Fibroblast of peridontal ligament (primary cell): ENCODE data around the gene PHF21B.

ENCODE experiments used
- DNase-seq: peaks from one replicate; pipeline ENCODE4 v3.0.0-alpha.2; 2010; ENCODE audit errors: extremely low read depth

PHF21B gene

DNA sequence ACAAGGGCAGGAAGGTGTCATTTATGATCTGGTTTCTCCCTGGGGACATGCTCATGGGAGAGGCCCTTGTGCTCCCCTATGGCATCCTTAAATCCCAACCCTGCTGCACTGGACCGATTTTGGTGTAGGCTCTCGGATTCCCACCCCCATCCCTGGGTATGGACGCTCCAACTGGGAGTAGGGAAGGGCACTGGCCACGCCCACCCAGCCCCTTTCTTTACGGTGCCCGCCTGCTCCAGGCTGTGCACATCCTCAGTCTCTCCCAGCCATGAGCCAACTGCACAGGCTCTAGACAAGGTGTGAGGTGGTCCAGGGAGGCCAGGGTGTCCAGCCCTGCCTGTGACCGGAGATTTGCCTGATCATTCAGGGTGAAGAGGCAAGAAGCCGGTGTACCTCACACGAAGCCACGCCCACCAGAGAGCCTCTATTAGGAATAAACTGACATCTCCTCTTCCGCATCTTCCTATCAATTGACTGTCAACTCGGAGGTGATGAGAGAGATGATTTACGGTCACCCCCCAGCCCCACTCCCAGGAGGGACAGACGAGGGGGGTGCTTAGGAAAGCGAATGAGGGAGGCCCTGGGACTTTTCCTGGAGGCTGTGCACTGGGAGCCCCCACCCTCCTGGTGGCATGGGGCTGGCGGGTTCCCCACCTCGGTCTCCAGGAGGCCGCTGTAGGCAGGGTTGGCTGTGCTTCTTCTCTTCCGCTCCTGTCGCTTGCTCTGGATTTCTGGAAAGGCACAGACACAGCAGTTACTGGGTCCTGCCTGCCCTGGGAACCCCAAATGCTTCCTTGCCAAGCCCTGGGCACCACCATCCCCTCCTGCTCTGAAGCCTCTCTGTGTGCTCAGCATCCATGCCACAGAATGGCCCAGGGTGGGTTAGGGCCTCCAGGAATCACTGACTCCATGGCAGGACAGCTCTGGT lies 116.7 kb downstream of the PHF21B start:
- DNase-seq, result no peak

DNA sequence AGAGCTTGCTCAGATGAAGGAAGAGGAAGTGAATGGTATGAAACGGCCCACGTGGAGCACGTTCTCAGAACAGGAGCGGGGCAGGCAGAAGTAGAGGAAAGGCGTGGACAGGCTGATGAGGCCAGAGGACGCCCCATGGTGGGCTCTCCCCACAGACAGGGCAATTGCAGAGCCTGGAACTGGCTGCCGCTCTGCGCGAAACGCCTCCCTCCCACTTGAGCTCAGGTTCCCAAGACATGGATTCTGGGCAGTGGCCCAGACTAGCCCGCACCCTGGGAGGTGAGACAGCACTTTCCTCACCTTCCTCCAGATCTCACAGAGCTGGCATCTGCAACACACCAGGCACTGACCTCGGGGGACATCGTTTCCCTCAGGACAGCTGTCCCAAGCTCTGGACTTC lies 117.6 kb downstream of the PHF21B start:
- DNase-seq, result no peak

DNA sequence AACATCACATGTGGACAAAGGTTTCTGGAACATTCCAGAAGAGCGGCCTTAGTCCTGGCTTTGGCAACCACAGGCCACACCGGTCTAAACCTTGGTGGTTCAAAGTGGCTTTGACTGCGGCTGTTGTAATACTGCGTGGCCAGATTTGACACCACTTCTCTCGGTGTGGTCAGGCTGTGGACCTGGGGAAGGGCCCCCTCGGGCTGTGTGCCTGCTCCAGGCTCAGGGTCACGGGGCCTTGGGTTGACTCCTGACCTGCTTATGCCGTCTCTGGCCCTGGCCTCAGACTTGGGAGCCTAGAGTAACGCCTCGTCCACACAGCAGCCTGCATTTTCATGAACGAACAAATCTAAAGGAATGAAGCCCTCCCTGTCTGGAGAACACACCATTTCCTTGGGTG lies 118.0 kb downstream of the PHF21B start:
- DNase-seq, result no peak

DNA sequence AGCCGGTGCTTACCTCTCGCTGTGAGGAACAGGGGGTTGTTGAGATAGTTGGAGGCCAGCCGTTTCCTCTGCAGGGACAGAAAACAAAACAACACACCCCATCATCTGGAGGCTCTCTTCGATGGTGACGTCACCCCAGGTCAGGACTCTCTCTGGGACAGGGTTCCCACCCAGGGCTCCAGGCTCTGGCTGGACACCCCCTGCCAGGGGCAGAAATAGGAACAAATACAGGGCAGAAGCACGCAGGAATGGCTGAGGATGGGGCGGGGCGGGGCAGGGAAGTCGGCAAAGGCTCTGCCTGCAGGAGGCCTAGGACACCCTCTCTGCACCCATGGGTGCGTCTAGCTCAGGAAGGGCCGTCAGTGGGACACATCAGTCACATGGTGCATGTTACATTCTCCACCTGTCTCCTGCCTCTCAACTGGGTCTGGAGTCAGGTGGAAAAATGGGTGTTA lies 118.5 kb downstream of the PHF21B start:
- no peak for DNase-seq

- DNase-seq, result no peak
These were observed 119.2 kb downstream of the PHF21B start for GRCh38 chr22:44890416-44891292.

GRCh38 chr22:44889255-44889878 lies 120.4 kb downstream of the PHF21B start:
- no peak for DNase-seq

DNA sequence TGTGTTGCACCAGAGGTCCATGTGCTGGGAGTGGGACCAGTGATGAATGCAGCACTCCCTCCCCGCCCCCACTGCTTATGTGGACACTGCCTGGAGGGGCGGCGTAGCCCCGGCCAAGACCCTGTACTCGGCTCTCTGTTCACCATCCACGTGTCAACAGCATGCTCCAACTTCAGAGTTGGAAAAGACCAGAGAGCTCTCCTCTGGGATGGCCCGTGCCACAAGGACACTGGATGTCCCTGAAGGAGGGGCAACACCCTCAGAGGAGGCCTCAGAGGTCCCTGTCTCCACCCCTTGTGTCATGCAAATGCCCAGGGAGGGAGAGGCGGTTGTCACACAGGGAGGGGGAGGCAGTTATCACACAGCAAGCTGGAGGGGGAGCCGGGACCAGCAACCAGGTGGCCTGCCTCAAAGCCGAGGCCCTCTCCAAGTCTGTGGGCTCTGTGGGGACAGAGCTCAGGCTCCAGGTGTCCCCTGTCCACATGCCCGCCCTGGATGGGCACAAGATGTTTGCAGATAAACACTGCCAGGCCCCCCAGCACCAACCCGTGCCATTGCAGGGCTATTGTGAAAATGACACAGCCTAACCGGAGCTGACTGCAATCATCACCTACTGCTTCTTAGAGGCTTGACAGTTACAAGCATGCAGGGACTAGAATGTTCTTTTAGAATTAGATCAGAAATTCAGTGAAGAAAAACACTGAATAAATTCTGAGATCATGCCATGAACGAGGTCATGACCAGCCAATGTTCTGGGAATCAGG lies 121.1 kb downstream of the PHF21B start:
- DNase-seq, result no peak

DNA sequence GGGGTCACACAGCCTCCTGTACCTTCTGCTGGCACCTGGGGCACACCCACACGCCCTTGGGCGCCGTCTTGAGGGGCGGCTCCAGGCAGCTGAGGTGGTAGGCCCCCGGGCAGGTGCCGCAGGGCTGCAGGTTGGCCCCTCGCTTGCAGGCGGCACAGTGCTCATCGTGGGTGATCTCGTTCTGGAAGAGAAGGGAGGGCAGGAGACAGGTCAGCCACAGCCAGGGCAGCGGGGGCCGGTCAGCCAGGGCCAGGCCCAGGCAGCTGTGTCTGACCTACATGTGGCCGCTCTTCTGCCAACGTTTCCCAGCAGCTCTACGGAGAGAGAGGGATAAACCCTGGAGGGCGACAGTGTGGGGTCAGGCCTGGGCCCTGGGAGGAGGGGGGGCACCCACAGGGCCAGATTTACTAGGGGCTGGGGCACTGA lies 121.9 kb downstream of the PHF21B start:
- no peak for DNase-seq

DNA sequence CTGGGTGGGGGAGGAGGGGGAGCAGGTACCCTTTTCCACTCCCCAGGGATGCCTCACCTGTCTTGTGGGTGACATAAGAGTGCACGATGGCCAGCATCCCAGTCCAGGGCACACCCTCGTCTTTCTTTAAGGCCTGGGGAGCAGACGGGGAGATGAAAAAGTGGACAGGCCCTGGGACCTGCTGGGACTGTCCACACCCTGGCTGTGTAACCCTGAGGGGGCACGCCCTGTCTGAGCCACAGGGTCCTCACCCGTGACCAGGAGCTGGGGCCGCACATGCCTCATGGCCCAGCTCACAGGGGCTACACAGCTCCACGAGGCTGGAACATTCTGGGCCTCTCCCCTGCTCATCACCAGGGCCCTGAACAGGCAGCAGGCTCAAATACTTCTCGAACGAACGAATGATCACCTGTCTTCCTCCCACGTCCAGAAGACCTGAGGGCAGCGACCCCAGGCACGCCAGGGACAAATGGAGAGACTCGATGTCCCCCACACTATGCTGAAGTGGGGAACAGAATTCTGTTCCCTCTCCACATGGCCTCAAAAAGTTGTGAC lies 123.9 kb downstream of the PHF21B start:
- DNase-seq, result no peak

DNA sequence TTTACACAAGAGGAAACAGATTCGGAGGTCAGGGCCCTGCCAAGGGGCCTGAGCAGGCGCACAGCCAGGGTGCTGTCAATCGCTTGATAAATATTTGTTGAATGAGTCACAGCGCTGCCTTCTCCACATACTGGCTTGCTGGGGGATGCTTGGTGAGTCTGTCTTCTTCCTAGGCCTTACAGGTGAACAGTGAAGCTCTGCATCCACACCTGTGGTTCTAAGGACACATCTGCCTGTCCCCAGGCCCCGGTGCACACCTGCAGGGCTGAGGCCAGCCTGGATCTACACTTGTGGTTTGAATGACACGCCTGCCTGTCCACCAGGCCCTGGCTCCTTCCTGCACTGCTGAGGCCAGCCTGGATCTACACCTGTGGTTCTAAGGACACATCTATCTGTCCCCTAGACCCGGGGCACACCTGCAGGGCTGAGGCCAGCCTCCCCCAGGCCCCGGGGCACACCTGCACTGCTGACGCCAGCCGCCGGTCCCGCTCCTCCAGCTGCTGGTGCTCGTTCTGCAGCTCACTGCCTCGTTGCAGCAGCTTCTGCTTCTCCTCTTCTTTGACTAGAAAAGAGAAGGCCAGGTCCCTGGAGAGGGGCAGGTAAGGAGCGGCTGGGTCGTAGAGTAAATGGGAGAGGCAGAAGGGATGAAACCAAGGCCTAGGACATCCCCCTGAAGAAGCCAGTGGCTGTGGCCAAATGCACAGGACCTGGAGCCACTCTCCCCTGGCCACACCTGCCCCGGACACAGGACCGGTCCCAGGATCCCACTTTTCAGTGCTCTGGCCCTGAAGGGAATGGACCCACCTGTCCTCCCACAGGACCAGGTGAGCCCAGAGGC lies 124.6 kb downstream of the PHF21B start:
- DNase-seq, result no peak

- DNase-seq, result no peak
These were observed 125.2 kb downstream of the PHF21B start for GRCh38 chr22:44884562-44884961.

DNA sequence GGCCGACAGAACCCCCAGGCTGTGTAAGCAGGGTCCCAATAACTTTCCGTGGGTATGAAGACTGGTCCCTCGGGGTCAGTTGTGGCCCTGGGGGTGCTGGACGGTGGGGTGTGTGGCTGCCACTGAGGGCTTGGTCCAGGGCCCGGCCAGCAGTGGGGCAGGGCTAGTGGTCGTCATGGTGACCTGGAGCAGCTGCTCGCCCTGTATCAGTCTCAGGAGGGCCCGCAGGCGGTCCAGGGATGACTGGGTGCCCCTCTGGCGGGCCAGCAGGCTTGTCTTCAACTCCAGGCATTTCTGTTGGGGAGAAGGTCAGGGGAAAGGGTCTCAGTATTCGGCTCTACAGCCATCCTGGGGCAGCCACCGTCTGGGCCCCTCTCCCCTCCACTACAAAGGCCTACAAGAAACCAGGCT lies 126.8 kb downstream of the PHF21B start:
- no peak for DNase-seq

- DNase-seq, result no peak
These were observed 127.4 kb downstream of the PHF21B start for GRCh38 chr22:44882226-44882905.

GRCh38 chr22:44881624-44882023 lies 128.2 kb downstream of the PHF21B start:
- no peak for DNase-seq

- no peak for DNase-seq
These were observed 129.1 kb downstream of the PHF21B start for GRCh38 chr22:44880610-44881290.

DNA sequence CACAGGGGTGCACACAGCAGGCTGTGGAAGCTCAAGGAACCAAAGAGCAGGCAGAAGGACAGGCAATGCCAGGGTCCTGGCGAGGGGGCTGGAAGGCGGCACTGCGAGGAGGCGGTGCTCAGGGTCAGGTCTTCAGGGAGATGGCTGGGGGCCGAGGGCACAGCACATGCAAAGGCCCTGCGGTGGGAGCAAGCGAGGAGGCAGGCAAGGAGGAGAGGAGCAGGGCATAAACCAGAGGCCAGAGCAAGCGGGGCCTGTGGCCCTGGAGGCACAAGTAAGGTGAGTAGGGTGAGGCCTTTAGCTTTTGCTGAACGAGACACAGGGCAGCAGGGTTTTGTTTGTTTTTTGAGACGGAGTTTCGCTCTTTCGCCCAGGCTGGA lies 130.5 kb downstream of the PHF21B start:
- no peak for DNase-seq

DNA sequence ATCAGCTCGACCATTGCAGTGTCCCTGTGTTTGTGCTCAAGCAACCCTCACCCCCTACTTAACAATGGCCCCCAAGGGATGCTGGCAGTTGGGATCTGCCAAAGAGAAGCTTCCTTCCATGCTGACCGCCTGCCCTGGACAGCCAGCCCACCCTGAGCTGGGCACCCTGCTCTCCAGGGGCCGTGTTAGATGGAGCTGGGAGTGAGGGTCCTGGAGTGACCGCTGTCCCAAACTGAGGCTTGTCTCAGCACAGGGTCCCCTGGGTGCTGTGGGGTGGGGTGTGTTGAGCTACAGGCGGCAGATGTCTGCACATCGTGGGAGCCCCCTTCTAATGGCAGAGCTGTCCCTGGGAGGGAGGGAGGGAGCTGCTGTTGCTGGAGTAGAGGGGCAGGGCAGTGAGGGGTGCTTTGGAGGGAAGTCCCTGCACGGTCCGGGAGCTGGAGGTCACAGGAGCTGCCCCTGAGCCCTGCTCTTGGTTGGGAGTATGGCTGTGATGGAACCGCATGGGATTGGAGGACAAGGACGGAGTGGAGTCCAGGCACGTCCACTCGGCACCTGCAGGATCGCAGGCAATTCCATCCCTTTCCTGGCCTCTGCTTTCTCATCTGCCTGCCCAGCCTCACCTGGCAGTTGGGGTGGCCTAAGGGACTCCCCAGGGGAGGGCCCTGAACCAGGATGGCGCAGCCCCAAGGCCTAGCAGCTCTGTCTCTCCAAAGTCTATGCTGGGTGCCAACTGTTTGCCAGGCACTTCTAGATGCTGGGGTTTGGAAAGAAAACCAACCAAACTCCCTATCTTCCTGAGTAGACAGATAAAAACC lies 131.1 kb downstream of the PHF21B start:
- DNase-seq, result no peak

DNA sequence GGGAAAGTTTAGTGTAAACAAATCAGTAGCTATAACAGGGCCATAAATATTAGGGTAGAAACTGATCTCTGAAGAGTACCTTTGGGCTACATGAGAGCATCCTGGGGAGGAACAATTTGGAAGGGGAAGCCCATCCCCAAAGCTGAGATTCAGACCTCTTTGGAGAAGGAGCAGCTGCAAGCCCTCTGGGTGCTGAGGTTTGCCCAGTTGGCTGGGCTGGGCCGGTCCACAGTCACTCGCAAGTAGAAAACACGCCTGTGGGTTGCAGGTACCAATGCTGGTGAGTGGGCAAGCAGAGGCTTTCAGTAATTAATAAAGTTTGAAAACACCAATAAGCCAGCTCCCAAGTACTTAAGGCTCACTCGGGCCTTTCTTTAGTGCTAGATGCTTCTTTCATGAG lies 132.9 kb downstream of the PHF21B start:
- DNase-seq, result no peak
